A673 (cell line): ENCODE data around the gene SLC5A2.

Experiments used
- EZH2 ChIP-seq: fragments of 200-600 bp; sonication (generic); IDR thresholded peaks from 2 replicates; pipeline ENCODE4 v1.6.1; 2017; ENCODE audit warnings: borderline replicate concordance, low read depth, mild to moderate bottlenecking, mixed read lengths, antibody characterized with exemption, low read length; ENCODE audit not compliant: poor library complexity, severe bottlenecking
- TF ChIP-seq, protein P1 (sequence below): fragments of 300-800, 200-600 bp; sonication (generic); conservative IDR thresholded peaks from 2 replicates; pipeline ENCODE4 v1.5.1; 2017; ENCODE audit warnings: low read depth, mild to moderate bottlenecking, antibody characterized with exemption, low read length, moderate library complexity, mixed read lengths

DNA sequence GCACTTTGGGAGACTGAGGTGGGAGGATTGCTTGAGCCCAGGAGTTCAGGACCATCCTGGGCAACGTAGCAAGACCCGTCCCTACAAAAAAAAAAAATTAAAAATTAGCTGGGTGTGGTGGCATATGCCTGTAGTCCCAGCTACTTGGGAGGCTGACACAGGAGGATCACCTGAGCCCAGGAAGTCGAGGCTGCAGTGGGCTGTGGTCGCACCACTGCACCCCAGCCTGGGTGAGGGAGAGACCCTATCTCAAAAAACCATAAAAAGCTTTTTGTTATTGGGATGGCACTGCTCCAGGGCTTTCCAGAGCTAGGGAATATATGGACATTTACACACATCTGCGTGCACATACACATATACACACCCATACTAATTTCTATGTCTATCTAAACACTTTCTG lies 31.7 kb upstream of the SLC5A2 start:
- TF ChIP-seq, protein P1, sequence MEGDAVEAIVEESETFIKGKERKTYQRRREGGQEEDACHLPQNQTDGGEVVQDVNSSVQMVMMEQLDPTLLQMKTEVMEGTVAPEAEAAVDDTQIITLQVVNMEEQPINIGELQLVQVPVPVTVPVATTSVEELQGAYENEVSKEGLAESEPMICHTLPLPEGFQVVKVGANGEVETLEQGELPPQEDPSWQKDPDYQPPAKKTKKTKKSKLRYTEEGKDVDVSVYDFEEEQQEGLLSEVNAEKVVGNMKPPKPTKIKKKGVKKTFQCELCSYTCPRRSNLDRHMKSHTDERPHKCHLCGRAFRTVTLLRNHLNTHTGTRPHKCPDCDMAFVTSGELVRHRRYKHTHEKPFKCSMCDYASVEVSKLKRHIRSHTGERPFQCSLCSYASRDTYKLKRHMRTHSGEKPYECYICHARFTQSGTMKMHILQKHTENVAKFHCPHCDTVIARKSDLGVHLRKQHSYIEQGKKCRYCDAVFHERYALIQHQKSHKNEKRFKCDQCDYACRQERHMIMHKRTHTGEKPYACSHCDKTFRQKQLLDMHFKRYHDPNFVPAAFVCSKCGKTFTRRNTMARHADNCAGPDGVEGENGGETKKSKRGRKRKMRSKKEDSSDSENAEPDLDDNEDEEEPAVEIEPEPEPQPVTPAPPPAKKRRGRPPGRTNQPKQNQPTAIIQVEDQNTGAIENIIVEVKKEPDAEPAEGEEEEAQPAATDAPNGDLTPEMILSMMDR, result no peak
- TF ChIP-seq EZH2, result no peak
